ENCODE results near the gene YWHAE.

The YWHAE gene

GRCh38 chr17:1344521-1344920 lies 55.5 kb downstream of the YWHAE start:
- no peak overlapping the region for H3K9ac ChIP-seq (ENCODE audit: low read depth, low read length)
- peaks cover 6% of the 10 kb centered on the region for H3K36me3 ChIP-seq (ENCODE audit: control insufficient read depth, insufficient read depth, low read length)
- no peaks in the 10 kb centered on the region for H3K9me3 ChIP-seq (ENCODE audit: control insufficient read depth, insufficient read depth, low read length)
- H3K4me1 ChIP-seq (ENCODE audit: control insufficient read depth, insufficient read depth, low read length): peaks cover 14% of the 10 kb centered on the region
- H3K4me3 ChIP-seq (ENCODE audit: low read depth, low read length): no peak overlapping the region
- H3K27me3 ChIP-seq (ENCODE audit: control insufficient read depth, insufficient read depth, low read length): no peaks in the 10 kb centered on the region

- Histone ChIP-seq H3K4me1 (ENCODE audit: control insufficient read depth, insufficient read depth, low read length) (peaks cover 14% of the 10 kb centered on the region), H3K27me3 (ENCODE audit: control insufficient read depth, insufficient read depth, low read length) (no peaks in the 10 kb centered on the region), H3K36me3 (ENCODE audit: control insufficient read depth, insufficient read depth, low read length) (peaks cover 6% of the 10 kb centered on the region), H3K4me3 (ENCODE audit: low read depth, low read length) (no peak overlapping the region), H3K9me3 (ENCODE audit: control insufficient read depth, insufficient read depth, low read length) (no peaks in the 10 kb centered on the region), H3K9ac (ENCODE audit: low read depth, low read length) (no peak overlapping the region)
These were observed 56.5 kb downstream of the YWHAE start for GRCh38 chr17:1343554-1343953.

- H3K36me3 ChIP-seq (ENCODE audit: control insufficient read depth, insufficient read depth, low read length): no peaks in the 10 kb centered on the region
- no peaks in the 10 kb centered on the region for H3K27me3 ChIP-seq (ENCODE audit: control insufficient read depth, insufficient read depth, low read length)
- H3K4me3 ChIP-seq (ENCODE audit: low read depth, low read length): no peak overlapping the region
- no peak overlapping the region for H3K9ac ChIP-seq (ENCODE audit: low read depth, low read length)
- H3K9me3 ChIP-seq (ENCODE audit: control insufficient read depth, insufficient read depth, low read length): no peaks in the 10 kb centered on the region
- H3K4me1 ChIP-seq (ENCODE audit: control insufficient read depth, insufficient read depth, low read length): peaks cover 5% of the 10 kb centered on the region
These were observed 59.7 kb downstream of the YWHAE start for GRCh38 chr17:1340371-1340770.

GRCh38 chr17:1331708-1332107 lies 68.3 kb downstream of the YWHAE start:
- H3K36me3 ChIP-seq (ENCODE audit: control insufficient read depth, insufficient read depth, low read length): no peaks in the 10 kb centered on the region
- H3K9me3 ChIP-seq (ENCODE audit: control insufficient read depth, insufficient read depth, low read length): no peaks in the 10 kb centered on the region
- H3K9ac ChIP-seq (ENCODE audit: low read depth, low read length): no peak overlapping the region
- no peaks in the 10 kb centered on the region for H3K4me1 ChIP-seq (ENCODE audit: control insufficient read depth, insufficient read depth, low read length)
- H3K4me3 ChIP-seq (ENCODE audit: low read depth, low read length): no peak overlapping the region
- no peaks in the 10 kb centered on the region for H3K27me3 ChIP-seq (ENCODE audit: control insufficient read depth, insufficient read depth, low read length)

- no peak overlapping the region for H3K4me3 ChIP-seq (ENCODE audit: low read depth, low read length)
- no peak overlapping the region for H3K9ac ChIP-seq (ENCODE audit: low read depth, low read length)
- no peaks in the 10 kb centered on the region for H3K9me3 ChIP-seq (ENCODE audit: control insufficient read depth, insufficient read depth, low read length)
- no peaks in the 10 kb centered on the region for H3K27me3 ChIP-seq (ENCODE audit: control insufficient read depth, insufficient read depth, low read length)
- H3K36me3 ChIP-seq (ENCODE audit: control insufficient read depth, insufficient read depth, low read length): no peaks in the 10 kb centered on the region
- no peaks in the 10 kb centered on the region for H3K4me1 ChIP-seq (ENCODE audit: control insufficient read depth, insufficient read depth, low read length)
These were observed 70.2 kb downstream of the YWHAE start for GRCh38 chr17:1329745-1330343.

GRCh38 chr17:1328437-1328836 lies 71.6 kb downstream of the YWHAE start:
- Histone ChIP-seq H3K4me3 (ENCODE audit: low read depth, low read length) (no peak overlapping the region), H3K4me1 (ENCODE audit: control insufficient read depth, insufficient read depth, low read length) (no peaks in the 10 kb centered on the region), H3K36me3 (ENCODE audit: control insufficient read depth, insufficient read depth, low read length) (no peaks in the 10 kb centered on the region), H3K9ac (ENCODE audit: low read depth, low read length) (no peak overlapping the region), H3K9me3 (ENCODE audit: control insufficient read depth, insufficient read depth, low read length) (no peaks in the 10 kb centered on the region), H3K27me3 (ENCODE audit: control insufficient read depth, insufficient read depth, low read length) (no peaks in the 10 kb centered on the region)

DNA sequence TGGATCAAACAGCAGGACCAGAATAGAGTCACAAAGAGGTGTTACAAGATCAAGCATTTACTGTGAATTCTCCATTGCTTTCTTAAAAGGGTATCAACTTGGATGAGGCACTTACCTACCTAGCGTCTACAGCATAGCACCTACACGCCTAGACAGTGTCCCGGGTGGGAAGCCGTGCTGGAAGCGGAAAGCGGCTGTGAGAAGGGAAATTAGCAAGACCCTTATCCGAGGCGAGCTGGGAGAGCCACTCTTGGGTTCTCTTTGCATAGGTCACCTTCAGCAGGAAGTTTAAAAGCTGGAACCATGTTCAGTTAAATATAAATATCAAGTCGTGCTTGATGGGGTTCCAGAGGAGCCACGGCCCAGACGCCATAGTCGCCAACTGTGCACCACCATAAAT lies 74.3 kb downstream of the YWHAE start:
- Histone ChIP-seq H3K9ac (ENCODE audit: low read depth, low read length) (no peak overlapping the region), H3K4me1 (ENCODE audit: control insufficient read depth, insufficient read depth, low read length) (no peaks in the 10 kb centered on the region), H3K4me3 (ENCODE audit: low read depth, low read length) (no peak overlapping the region), H3K9me3 (ENCODE audit: control insufficient read depth, insufficient read depth, low read length) (no peaks in the 10 kb centered on the region), H3K27me3 (ENCODE audit: control insufficient read depth, insufficient read depth, low read length) (no peaks in the 10 kb centered on the region), H3K36me3 (ENCODE audit: control insufficient read depth, insufficient read depth, low read length) (no peaks in the 10 kb centered on the region)

DNA sequence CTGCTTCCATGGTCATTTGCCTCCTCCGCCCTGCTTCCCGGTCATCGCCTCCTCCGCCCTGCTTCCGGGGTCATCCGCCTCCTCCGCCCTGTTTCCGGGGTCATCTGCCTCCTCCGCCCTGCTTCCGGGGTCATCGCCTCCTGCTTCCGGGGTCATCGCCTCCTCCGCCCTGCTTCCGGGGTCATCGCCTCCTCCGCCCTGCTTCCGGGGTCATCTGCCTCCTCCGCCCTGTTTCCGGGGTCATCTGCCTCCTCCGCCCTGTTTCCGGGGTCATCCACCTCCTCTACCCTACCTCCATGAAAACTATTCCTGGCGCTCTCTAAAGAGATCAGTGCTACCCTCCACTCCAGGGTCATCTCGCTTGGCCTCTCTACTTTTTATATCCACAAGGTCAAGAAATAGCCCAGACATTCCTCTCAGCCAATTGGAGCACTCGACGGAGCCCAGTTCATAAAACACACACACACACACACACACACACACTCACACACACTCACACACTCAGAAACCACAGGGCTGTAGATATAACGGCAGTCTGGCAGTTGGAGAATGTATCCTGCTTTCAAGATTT lies 75.7 kb downstream of the YWHAE start:
- Histone ChIP-seq H3K4me3 (ENCODE audit: low read depth, low read length) (no peak overlapping the region), H3K9me3 (ENCODE audit: control insufficient read depth, insufficient read depth, low read length) (no peaks in the 10 kb centered on the region), H3K9ac (ENCODE audit: low read depth, low read length) (no peak overlapping the region), H3K4me1 (ENCODE audit: control insufficient read depth, insufficient read depth, low read length) (no peaks in the 10 kb centered on the region), H3K27me3 (ENCODE audit: control insufficient read depth, insufficient read depth, low read length) (no peaks in the 10 kb centered on the region), H3K36me3 (ENCODE audit: control insufficient read depth, insufficient read depth, low read length) (no peaks in the 10 kb centered on the region)

GRCh38 chr17:1323336-1323735 lies 76.7 kb downstream of the YWHAE start:
- no peak overlapping the region for H3K9ac ChIP-seq (ENCODE audit: low read depth, low read length)
- H3K4me3 ChIP-seq (ENCODE audit: low read depth, low read length): no peak overlapping the region
- H3K27me3 ChIP-seq (ENCODE audit: control insufficient read depth, insufficient read depth, low read length): no peaks in the 10 kb centered on the region
- no peaks in the 10 kb centered on the region for H3K9me3 ChIP-seq (ENCODE audit: control insufficient read depth, insufficient read depth, low read length)
- H3K4me1 ChIP-seq (ENCODE audit: control insufficient read depth, insufficient read depth, low read length): no peaks in the 10 kb centered on the region
- H3K36me3 ChIP-seq (ENCODE audit: control insufficient read depth, insufficient read depth, low read length): no peaks in the 10 kb centered on the region

- Histone ChIP-seq H3K4me1 (ENCODE audit: control insufficient read depth, insufficient read depth, low read length) (no peaks in the 10 kb centered on the region), H3K4me3 (ENCODE audit: low read depth, low read length) (no peak overlapping the region), H3K9ac (ENCODE audit: low read depth, low read length) (no peak overlapping the region), H3K36me3 (ENCODE audit: control insufficient read depth, insufficient read depth, low read length) (no peaks in the 10 kb centered on the region), H3K27me3 (ENCODE audit: control insufficient read depth, insufficient read depth, low read length) (no peaks in the 10 kb centered on the region), H3K9me3 (ENCODE audit: control insufficient read depth, insufficient read depth, low read length) (no peaks in the 10 kb centered on the region)
These were observed 77.5 kb downstream of the YWHAE start for GRCh38 chr17:1322480-1322879.

- Histone ChIP-seq H3K9me3 (ENCODE audit: control insufficient read depth, insufficient read depth, low read length) (no peaks in the 10 kb centered on the region), H3K4me3 (ENCODE audit: low read depth, low read length) (no peak overlapping the region), H3K4me1 (ENCODE audit: control insufficient read depth, insufficient read depth, low read length) (no peaks in the 10 kb centered on the region), H3K9ac (ENCODE audit: low read depth, low read length) (no peak overlapping the region), H3K27me3 (ENCODE audit: control insufficient read depth, insufficient read depth, low read length) (no peaks in the 10 kb centered on the region), H3K36me3 (ENCODE audit: control insufficient read depth, insufficient read depth, low read length) (no peaks in the 10 kb centered on the region)
These were observed 78.0 kb downstream of the YWHAE start for GRCh38 chr17:1322014-1322428.

GRCh38 chr17:1315891-1316403 lies 84.1 kb downstream of the YWHAE start:
- Histone ChIP-seq H3K4me1 (ENCODE audit: control insufficient read depth, insufficient read depth, low read length) (no peaks in the 10 kb centered on the region), H3K9me3 (ENCODE audit: control insufficient read depth, insufficient read depth, low read length) (no peaks in the 10 kb centered on the region), H3K9ac (ENCODE audit: low read depth, low read length) (no peak overlapping the region), H3K27me3 (ENCODE audit: control insufficient read depth, insufficient read depth, low read length) (no peaks in the 10 kb centered on the region), H3K36me3 (ENCODE audit: control insufficient read depth, insufficient read depth, low read length) (no peaks in the 10 kb centered on the region), H3K4me3 (ENCODE audit: low read depth, low read length) (no peak overlapping the region)

Measured in iPS-15b (cell line).